Right atrium auricular region (tissue), 2 donors: ENCODE measurements around the gene ACTL7A. TPM values are rescaled to one million over a fixed set of nuclear protein-coding genes. Genes with fewer than 3 reads are reported as not detected.

Experiments used
- DNase-seq: peaks from one replicate; pipeline ENCODE4 v3.0.0-alpha.2; 2019; ENCODE audit warnings: low spot score
- H3K27ac ChIP-seq, 2 donors: fragments of 200-600 bp; sonication (generic); 1 replicate in 1 of 2; 2 replicates in 1 of 2; pipeline ENCODE4 v1.5.1; 2016 to 2019
- H3K27me3 ChIP-seq, 2 donors: fragments of 200-600 bp; sonication (generic); one replicate each; pipeline versions ENCODE4 v1.5.1 to v1.6.0; 2017 to 2019
- H3K36me3 ChIP-seq: fragments of 200-600 bp; sonication (generic); one replicate; pipeline ENCODE4 v1.5.1; 2016
- H3K4me1 ChIP-seq, 2 donors: fragments of 200-600 bp; sonication (generic); one replicate each; pipeline versions ENCODE4 v1.5.1 to v1.6.0; 2017 to 2019
- H3K4me3 ChIP-seq, 2 donors: fragments of 200-600 bp; sonication (generic); 1 replicate in 1 of 2; 2 replicates in 1 of 2; pipeline ENCODE4 v1.5.1; 2017 to 2019; ENCODE audit warnings: mild to moderate bottlenecking in 1 of 2, moderate library complexity in 1 of 2
- H3K9me3 ChIP-seq, 2 donors: fragments of 200-600 bp; sonication (generic); one replicate each; pipeline ENCODE4 v1.5.1; 2019
- total RNA-seq, 2 donors: library from RNA; depleted of rRNA; stranded (reverse); fragments of >200 nt; gene quantifications; one replicate each; pipeline ENCODE4 v1.1.0, GENCODE V29; 2016
- TF ChIP-seq, protein P1 (sequence below), 2 donors: fragments of 200-600 bp; sonication (generic); IDR thresholded peaks; one replicate each; pipeline ENCODE4 v1.5.1; 2019; ENCODE audit warnings: antibody characterized with exemption in 2 of 2

The ACTL7A gene
- total RNA-seq, 2 donors from 2014 or later, result not detected

DNA sequence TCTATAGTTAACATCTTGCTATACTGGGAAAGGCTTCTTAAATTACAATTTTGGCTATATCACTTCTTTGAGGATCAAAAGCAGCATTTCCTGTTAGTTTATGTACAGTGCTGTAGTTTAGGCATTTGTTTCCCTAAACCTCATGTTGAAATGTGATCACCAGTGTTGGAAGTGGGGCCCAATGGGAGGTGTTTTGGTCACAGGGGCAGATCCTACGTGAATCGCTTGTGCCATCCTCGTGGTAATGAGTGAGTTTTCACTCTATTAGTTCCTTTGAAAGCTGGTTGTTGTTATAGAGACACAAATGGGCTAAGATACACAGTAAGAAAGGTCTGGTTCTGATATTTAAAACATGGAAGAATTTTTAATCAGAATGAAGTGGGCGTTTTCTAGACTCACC is 5.8 kb downstream of the ACTL7A start:
- Histone ChIP-seq H3K4me3 (no peak overlapping the region), H3K4me1 (peaks cover 0 to 6% of the 10 kb centered on the region in 2 donors), H3K27ac (no peak overlapping the region), H3K27me3 (no peaks in the 10 kb centered on the region), H3K36me3 (peaks cover 40% of the 10 kb centered on the region), H3K9me3 (no peaks in the 10 kb centered on the region)
- TF ChIP-seq, protein P1, sequence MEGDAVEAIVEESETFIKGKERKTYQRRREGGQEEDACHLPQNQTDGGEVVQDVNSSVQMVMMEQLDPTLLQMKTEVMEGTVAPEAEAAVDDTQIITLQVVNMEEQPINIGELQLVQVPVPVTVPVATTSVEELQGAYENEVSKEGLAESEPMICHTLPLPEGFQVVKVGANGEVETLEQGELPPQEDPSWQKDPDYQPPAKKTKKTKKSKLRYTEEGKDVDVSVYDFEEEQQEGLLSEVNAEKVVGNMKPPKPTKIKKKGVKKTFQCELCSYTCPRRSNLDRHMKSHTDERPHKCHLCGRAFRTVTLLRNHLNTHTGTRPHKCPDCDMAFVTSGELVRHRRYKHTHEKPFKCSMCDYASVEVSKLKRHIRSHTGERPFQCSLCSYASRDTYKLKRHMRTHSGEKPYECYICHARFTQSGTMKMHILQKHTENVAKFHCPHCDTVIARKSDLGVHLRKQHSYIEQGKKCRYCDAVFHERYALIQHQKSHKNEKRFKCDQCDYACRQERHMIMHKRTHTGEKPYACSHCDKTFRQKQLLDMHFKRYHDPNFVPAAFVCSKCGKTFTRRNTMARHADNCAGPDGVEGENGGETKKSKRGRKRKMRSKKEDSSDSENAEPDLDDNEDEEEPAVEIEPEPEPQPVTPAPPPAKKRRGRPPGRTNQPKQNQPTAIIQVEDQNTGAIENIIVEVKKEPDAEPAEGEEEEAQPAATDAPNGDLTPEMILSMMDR (IDR thresholded peaks at IDR 0.05), result no peak
- no peak for DNase-seq

DNA sequence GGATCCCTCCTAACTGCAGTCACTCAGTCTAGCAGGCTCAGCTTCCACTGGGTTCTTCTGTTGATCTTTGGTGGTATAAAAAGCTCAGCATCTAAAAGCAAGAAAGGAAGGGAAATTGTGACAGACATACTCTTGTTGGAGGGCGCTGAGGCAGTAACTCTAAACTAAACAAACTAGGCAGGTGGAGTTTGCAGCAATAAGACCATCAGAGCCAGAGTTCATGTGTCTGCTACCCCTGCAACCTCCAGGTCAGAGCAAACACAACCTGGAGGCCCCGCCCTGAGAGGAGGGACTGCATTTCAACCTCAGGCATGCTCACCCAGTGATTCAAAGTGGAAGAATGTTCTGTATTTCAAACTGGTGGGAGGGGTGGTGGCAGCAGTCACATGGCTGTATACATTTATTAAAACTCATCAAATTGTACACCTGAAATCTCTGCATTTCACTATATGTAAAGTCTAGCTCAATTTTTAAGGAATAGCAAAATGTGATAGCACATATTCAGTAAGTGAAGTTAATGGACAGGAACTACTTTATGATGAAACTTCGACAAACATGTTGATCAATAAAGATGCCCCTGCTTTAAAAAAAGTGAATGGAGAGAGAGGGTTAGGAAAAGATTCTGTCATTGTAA is 7.1 kb downstream of the ACTL7A start:
- Histone ChIP-seq H3K27ac (no peak overlapping the region), H3K36me3 (peaks cover 54% of the 10 kb centered on the region), H3K9me3 (no peaks in the 10 kb centered on the region), H3K4me1 (peaks cover 0 to 6% of the 10 kb centered on the region in 2 donors), H3K27me3 (no peaks in the 10 kb centered on the region), H3K4me3 (no peak overlapping the region)
- TF ChIP-seq, protein P1 (IDR thresholded peaks at IDR 0.05), result no peak
- no peak for DNase-seq

DNA sequence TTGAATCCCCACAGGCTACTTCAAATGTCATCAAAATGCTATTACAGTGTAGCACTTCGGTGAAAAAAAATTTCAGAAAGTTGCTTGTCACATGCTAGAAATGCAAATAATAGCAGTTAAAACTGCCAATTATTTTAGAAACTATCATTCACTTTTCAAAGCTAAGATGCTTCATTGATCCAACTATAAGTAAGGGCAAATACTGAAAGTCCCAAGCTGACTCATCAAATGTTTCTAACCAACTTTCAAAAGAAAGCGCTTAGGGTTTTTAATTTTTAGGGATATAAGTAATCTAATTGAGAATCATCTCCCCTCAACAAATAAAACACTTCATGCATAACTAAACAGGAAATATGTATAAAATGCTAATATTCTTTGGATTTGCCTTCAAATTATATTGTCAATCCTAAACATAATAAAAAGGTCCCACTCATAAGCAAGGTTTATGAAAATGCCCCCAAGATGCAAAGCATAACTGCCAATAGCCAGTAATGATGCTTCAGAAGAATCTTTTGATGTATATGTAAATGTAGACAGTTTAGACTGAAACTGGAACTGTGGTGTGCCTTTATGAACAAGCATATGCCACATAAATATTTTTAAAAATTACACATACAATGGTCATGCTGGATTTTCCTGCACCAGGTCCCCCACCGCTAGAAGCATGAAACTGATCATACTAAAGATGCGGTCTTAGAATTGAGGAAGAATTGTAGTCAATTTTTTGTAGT is 12.2 kb downstream of the ACTL7A start:
- TF ChIP-seq, protein P1 (IDR thresholded peaks at IDR 0.05), result no peak
- no peaks in the 10 kb centered on the region for H3K9me3 ChIP-seq
- no peaks in the 10 kb centered on the region for H3K4me1 ChIP-seq
- peaks cover 91% of the 10 kb centered on the region for H3K36me3 ChIP-seq
- H3K27me3 ChIP-seq, result no peaks in the 10 kb centered on the region
- no peak overlapping the region for H3K27ac ChIP-seq
- no peak for DNase-seq
- no peak overlapping the region for H3K4me3 ChIP-seq

DNA sequence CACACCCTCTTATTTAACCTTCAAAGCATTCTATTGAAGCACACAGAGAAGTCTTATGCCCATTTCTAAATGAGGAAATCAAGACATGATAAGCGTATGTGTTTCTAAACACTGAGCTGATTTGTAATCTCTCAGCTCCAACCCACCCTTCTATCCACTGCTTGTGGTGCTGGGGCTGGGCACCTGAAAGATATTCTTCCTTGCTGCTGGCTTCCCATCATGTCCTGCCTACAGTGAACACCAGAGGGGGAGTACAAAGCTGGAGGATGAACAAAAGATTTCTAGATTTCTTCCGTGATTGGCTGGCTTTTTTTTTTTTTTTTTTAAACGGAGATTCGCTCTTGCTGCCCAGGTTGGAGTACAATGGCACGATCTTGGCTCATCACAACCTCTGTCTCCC is 14.4 kb downstream of the ACTL7A start:
- peaks cover 93% of the 10 kb centered on the region for H3K36me3 ChIP-seq
- no peaks in the 10 kb centered on the region for H3K4me1 ChIP-seq
- TF ChIP-seq, protein P1 (IDR thresholded peaks at IDR 0.05), result no peak
- no peaks in the 10 kb centered on the region for H3K27me3 ChIP-seq
- no peaks in the 10 kb centered on the region for H3K9me3 ChIP-seq
- DNase-seq, result no peak
- H3K27ac ChIP-seq, result no peak overlapping the region
- H3K4me3 ChIP-seq, result no peak overlapping the region

DNA sequence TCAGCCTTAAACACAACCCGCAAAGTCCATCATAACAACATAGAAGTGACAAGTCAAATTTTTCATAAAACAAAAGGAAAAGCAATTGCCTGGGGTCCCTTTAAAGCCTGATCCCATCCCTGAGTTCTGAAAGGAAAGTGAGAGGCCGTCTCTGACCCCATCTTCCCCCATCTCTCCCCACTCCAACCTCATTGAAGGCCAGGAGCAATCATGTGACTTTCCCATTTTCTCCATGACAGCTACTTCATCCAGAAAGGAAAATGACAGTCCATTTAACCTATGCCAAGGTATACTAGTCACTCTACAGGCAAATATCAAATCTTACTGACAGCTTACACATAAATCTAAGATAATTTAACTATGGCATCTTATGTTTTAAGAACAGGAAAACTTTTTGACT is 15.5 kb downstream of the ACTL7A start:
- H3K4me3 ChIP-seq, result no peak overlapping the region
- no peaks in the 10 kb centered on the region for H3K4me1 ChIP-seq
- DNase-seq, result no peak
- TF ChIP-seq, protein P1 (IDR thresholded peaks at IDR 0.05), result no peak
- H3K36me3 ChIP-seq, result peaks cover 93% of the 10 kb centered on the region
- H3K27ac ChIP-seq, result no peak overlapping the region
- no peaks in the 10 kb centered on the region for H3K9me3 ChIP-seq
- H3K27me3 ChIP-seq, result no peaks in the 10 kb centered on the region
